ENCODE data around the gene AP3B1.

GRCh38 chr5:78064941-78065472 is 229.5 kb downstream of the AP3B1 start:
- no peak for TF ChIP-seq CTCF (IDR thresholded peaks at IDR 0.05)
- TF ChIP-seq ZFX (IDR thresholded peaks at IDR 0.05; ENCODE audit: borderline replicate concordance) = no peak

Data from 22Rv1 (cell line).